ENCODE results near the gene CTXN2. TPM values are rescaled to one million over a fixed set of nuclear protein-coding genes. Genes with fewer than 3 reads are reported as not detected.

Gene CTXN2
- total RNA-seq, 1 experiment from 2014 or later: 0.05 TPM

DNA sequence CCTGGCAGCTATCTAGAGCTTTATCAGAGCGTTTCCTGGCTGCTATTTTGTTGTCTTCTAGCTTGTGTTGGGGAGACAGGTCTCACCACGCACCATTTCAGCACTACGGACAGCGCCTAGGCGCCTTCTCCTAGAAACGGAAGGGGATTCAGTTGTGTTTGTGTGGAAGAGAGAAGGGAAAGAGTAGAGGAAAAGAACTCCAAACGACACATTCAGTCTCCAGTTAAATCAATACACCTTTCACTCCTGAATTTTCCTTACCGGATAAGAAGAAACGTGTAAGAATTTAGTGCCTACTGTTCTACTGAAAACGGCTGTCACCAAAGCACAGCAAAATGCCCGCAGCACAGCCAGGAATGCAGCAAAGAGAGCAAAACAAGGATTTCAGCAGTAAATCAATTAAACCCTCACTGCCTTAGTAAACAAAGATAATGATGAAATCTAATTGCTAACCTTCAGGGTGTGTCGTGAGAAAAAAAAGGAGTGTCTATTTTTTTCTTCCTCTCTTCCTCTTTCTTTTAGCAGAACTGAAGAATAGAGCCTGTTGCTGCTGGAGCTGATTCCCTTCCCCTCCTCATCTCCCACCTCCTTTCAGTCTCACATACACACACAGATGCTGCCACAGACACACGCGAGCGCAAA is 412 bp upstream of the CTXN2 start:
- no TSS peak for BruUV-seq (replicated peaks)
- Histone ChIP-seq H3K36me3 (ENCODE audit: control insufficient read depth, insufficient read depth, low read length) (no peaks in the 10 kb centered on the region; the same call in 1 of the 2 replicates), H3K4me1 (ENCODE audit: control insufficient read depth, insufficient read depth, low read length) (no peaks in the 10 kb centered on the region), H3K27me3 (ENCODE audit: control insufficient read depth, insufficient read depth, low read length) (peaks cover 11% of the 10 kb centered on the region), H3K27ac (ENCODE audit: low read length) (no peak overlapping the region), H3K4me3 (ENCODE audit: low read depth in 2 of 2, low read length in 2 of 2) (no peak overlapping the region), H3K9me3 (ENCODE audit: control insufficient read depth, insufficient read depth, low read depth, low read length) (no peaks in the 10 kb centered on the region)
- POLR2A ChIA-PET: no interaction called here
- in situ Hi-C loops (cut with HindIII; ENCODE audit: low pct_unique_long_range_greater_than_20kb, low sequenced_read_pairs): no loop called here
- intact Hi-C loops (cut with micrococcal nuclease; ENCODE audit: unreplicated experiment): no loop called here
- TF ChIP-seq SIN3A (IDR thresholded peaks at IDR 0.05; ENCODE audit: borderline replicate concordance, insufficient read depth, low read depth, low read length) (no peak), CTCF (IDR thresholded peaks at IDR 0.05) (no peak), POLR2AphosphoS5 (IDR thresholded peaks at IDR 0.05; ENCODE audit: low read depth, low read length) (no peak), TCF7L2 (IDR thresholded peaks at IDR 0.05; ENCODE audit: low read depth, low read length) (no peak), REST (IDR thresholded peaks at IDR 0.05; ENCODE audit: insufficient read depth in 1 of 2, low read depth in 2 of 2, low read length in 1 of 2) (peak; percentile 94 to 95)
- ATAC-seq: no peak
- DNase-seq (ENCODE audit: low read depth, low spot score): no peak
- CTCF ChIA-PET: no interaction called here

- H3K9me3 ChIP-seq (ENCODE audit: control insufficient read depth, insufficient read depth, low read depth, low read length): no peaks in the 10 kb centered on the region
- H3K4me1 ChIP-seq (ENCODE audit: control insufficient read depth, insufficient read depth, low read length): no peaks in the 10 kb centered on the region
- no peak overlapping the region for H3K4me3 ChIP-seq (ENCODE audit: low read depth in 2 of 2, low read length in 2 of 2)
- ChIA-PET CTCF (no interaction called here), POLR2A (no interaction called here)
- no TSS peak for BruUV-seq (replicated peaks)
- no peak for DNase-seq (ENCODE audit: low read depth, low spot score)
- peaks cover 6% of the 10 kb centered on the region for H3K27me3 ChIP-seq (ENCODE audit: control insufficient read depth, insufficient read depth, low read length)
- H3K36me3 ChIP-seq (ENCODE audit: control insufficient read depth, insufficient read depth, low read length): no peaks in the 10 kb centered on the region
- in situ Hi-C loops (cut with HindIII; ENCODE audit: low pct_unique_long_range_greater_than_20kb, low sequenced_read_pairs) (no loop called here), intact Hi-C loops (cut with micrococcal nuclease; ENCODE audit: unreplicated experiment) (no loop called here)
- no peak overlapping the region for H3K27ac ChIP-seq (ENCODE audit: low read length)
- TF ChIP-seq TCF7L2 (IDR thresholded peaks at IDR 0.05; ENCODE audit: low read depth, low read length) (no peak), REST (IDR thresholded peaks at IDR 0.05; ENCODE audit: insufficient read depth in 1 of 2, low read depth in 2 of 2, low read length in 1 of 2) (no peak)
- ATAC-seq: no peak
Measured at GRCh38 chr15:48202068-48202467, 10.6 kb downstream of the CTXN2 start.

All from Panc1 (cell line).